ENCODE measurements around the gene EGFLAM. TPM values are rescaled to one million over a fixed set of nuclear protein-coding genes. Genes with fewer than 3 reads are reported as not detected.

Gene EGFLAM
- total RNA-seq, 4 donors from 2014 or later, result 0.41 to 1.9 TPM; not detected in 2

DNA sequence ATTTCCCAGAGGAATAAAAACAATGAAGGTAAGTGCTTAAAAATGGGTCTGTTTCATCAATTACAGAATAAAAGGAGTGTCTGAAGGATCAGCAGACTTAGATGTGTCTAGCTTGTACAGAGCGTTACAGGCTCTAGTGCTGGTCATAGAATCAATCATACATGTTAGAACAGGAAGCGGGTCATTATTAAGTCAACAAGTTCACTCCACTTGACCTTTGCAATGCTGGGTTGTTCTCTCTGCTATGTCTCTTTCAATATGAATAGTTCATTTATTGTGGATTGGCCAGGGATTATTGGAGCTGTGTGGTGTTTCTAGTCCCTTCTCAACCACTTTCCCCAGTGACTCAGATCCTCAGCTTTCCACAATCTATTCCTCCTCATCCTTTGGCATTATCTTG lies 20.7 kb upstream of the EGFLAM start:
- in situ Hi-C loops (cut with MboI; ENCODE audit: low pct_ligation_motif_present in 1 of 4, low pct_unique_long_range_greater_than_20kb in 1 of 4, low sequenced_read_pairs in 3 of 4) (no loop called here), intact Hi-C loops (cut with DNase I; ENCODE audit: low total_unique reads) (no loop called here)
- Histone ChIP-seq H3K27ac (no peak overlapping the region), H3K27me3 (no peaks in the 10 kb centered on the region), H3K9me3 (no peaks in the 10 kb centered on the region), H3K4me3 (no peak overlapping the region), H3K36me3 (no peaks in the 10 kb centered on the region), H3K4me1 (no peaks in the 10 kb centered on the region)
- DNase-seq, result no peak
- no peak for TF ChIP-seq POLR2A (IDR thresholded peaks at IDR 0.05)
- TF ChIP-seq, protein P1, sequence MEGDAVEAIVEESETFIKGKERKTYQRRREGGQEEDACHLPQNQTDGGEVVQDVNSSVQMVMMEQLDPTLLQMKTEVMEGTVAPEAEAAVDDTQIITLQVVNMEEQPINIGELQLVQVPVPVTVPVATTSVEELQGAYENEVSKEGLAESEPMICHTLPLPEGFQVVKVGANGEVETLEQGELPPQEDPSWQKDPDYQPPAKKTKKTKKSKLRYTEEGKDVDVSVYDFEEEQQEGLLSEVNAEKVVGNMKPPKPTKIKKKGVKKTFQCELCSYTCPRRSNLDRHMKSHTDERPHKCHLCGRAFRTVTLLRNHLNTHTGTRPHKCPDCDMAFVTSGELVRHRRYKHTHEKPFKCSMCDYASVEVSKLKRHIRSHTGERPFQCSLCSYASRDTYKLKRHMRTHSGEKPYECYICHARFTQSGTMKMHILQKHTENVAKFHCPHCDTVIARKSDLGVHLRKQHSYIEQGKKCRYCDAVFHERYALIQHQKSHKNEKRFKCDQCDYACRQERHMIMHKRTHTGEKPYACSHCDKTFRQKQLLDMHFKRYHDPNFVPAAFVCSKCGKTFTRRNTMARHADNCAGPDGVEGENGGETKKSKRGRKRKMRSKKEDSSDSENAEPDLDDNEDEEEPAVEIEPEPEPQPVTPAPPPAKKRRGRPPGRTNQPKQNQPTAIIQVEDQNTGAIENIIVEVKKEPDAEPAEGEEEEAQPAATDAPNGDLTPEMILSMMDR (IDR thresholded peaks at IDR 0.05), result no peak
- TF ChIP-seq EP300 (IDR thresholded peaks at IDR 0.05; ENCODE audit: low read depth), result no peak
- no peak for TF ChIP-seq POLR2AphosphoS5 (IDR thresholded peaks at IDR 0.05)
- 21 to 35% methylated on average over 2 of the region's 2 CpGs for WGBS, 2 donors (ENCODE audit: low coverage in 1 of 2)

DNA sequence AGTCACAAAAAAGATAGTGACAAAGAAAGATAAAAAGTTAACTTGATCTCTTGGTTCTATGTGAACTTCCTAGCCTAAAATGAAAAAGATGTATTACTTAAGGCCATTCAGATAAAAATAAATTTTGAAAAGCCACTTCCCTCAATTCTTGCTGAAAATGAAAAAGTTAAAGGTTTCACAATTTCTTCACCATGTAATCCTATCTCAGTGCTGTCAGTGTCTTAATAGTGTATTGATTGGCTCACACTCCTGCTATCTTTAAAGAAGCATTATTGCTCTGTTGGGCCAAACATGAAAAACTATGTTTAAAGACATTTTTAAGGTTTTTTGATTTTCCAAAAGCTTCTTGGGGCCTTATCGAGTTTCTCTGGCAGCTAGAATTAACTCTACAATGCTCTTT lies 18.1 kb upstream of the EGFLAM start:
- WGBS, 2 donors (ENCODE audit: low coverage in 1 of 2), result 46 to 59% methylated on average over 1 of the region's 1 CpG
- no peaks in the 10 kb centered on the region for H3K36me3 ChIP-seq
- TF ChIP-seq POLR2AphosphoS5 (IDR thresholded peaks at IDR 0.05) (no peak), POLR2A (IDR thresholded peaks at IDR 0.05) (no peak), EP300 (IDR thresholded peaks at IDR 0.05; ENCODE audit: low read depth) (no peak)
- TF ChIP-seq, protein P1 (IDR thresholded peaks at IDR 0.05), result no peak
- intact Hi-C loops (cut with DNase I; ENCODE audit: low total_unique reads) (no loop called here), in situ Hi-C loops (cut with MboI; ENCODE audit: low pct_ligation_motif_present in 1 of 4, low pct_unique_long_range_greater_than_20kb in 1 of 4, low sequenced_read_pairs in 3 of 4) (no loop called here)
- no peak overlapping the region for H3K27ac ChIP-seq
- H3K27me3 ChIP-seq, result no peaks in the 10 kb centered on the region
- H3K4me1 ChIP-seq, result no peaks in the 10 kb centered on the region
- DNase-seq, result no peak
- no peaks in the 10 kb centered on the region for H3K9me3 ChIP-seq
- H3K4me3 ChIP-seq, result no peak overlapping the region

DNA sequence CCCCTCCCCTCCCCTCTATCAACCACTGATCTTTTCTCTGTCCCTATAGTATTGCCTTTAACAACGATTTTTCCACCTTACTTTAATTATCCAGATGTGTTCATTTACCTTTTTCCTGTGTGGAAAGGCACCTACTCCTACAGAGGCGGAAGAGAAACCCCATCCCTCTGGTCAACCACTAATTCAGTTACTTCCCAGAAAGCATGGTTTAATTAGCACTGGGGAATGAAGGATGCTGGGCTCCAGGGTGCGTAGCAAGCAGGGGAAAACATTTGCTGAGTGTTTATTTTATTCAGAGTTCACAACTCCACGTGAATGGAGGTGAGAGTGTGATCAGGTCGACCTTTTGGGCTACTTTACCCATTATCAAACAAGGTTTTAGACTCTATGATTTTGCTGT lies 16.7 kb upstream of the EGFLAM start:
- in situ Hi-C loops (cut with MboI; ENCODE audit: low pct_ligation_motif_present in 1 of 4, low pct_unique_long_range_greater_than_20kb in 1 of 4, low sequenced_read_pairs in 3 of 4) (no loop called here), intact Hi-C loops (cut with DNase I; ENCODE audit: low total_unique reads) (no loop called here)
- H3K9me3 ChIP-seq, result no peaks in the 10 kb centered on the region
- no peak for DNase-seq
- H3K4me3 ChIP-seq, result no peak overlapping the region
- TF ChIP-seq POLR2AphosphoS5 (IDR thresholded peaks at IDR 0.05), result no peak
- TF ChIP-seq, protein P1 (IDR thresholded peaks at IDR 0.05), result no peak
- TF ChIP-seq POLR2A (IDR thresholded peaks at IDR 0.05), result no peak
- no peak for TF ChIP-seq EP300 (IDR thresholded peaks at IDR 0.05; ENCODE audit: low read depth)
- WGBS, 2 donors (ENCODE audit: low coverage in 1 of 2), result 52 to 55% methylated on average over 5 of the region's 5 CpGs
- no peaks in the 10 kb centered on the region for H3K4me1 ChIP-seq
- no peaks in the 10 kb centered on the region for H3K36me3 ChIP-seq
- no peak overlapping the region for H3K27ac ChIP-seq
- no peaks in the 10 kb centered on the region for H3K27me3 ChIP-seq

DNA sequence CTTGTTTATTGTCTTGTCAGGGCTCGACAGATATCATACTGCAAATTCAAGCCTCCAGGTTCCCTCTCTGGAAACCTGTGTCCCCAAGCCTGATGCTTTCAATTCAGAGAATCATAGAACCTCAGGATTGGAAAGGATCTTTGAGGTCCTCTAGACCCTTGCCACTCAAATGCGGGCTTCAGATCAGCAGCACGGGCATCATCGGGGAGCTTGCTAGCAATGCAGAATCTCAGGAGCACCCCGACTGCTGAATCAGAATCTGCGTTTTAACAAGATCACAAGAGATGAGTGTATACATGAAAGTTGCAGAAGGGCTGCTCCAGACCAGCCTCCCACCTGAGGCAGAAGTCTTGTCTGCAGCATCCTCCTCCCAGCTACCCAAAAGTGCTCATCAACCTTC lies 13.1 kb upstream of the EGFLAM start:
- 86 to 93% methylated on average over 5 to 6 of the region's 6 CpGs for WGBS, 2 donors (ENCODE audit: low coverage in 1 of 2)
- in situ Hi-C loops (cut with MboI; ENCODE audit: low pct_ligation_motif_present in 1 of 4, low pct_unique_long_range_greater_than_20kb in 1 of 4, low sequenced_read_pairs in 3 of 4), result no loop called here

More for the DNA sequence above, 13.1 kb upstream of the EGFLAM start:
- Histone ChIP-seq H3K36me3 (no peaks in the 10 kb centered on the region), H3K27me3 (no peaks in the 10 kb centered on the region), H3K4me1 (no peaks in the 10 kb centered on the region), H3K27ac (no peak overlapping the region), H3K4me3 (no peak overlapping the region), H3K9me3 (no peaks in the 10 kb centered on the region)
- DNase-seq, result no peak
- intact Hi-C loops (cut with DNase I; ENCODE audit: low total_unique reads), result no loop called here
- TF ChIP-seq, protein P1 (IDR thresholded peaks at IDR 0.05), result no peak
